Measurements from ENCODE around the gene SCNN1A.

The SCNN1A gene

DNA sequence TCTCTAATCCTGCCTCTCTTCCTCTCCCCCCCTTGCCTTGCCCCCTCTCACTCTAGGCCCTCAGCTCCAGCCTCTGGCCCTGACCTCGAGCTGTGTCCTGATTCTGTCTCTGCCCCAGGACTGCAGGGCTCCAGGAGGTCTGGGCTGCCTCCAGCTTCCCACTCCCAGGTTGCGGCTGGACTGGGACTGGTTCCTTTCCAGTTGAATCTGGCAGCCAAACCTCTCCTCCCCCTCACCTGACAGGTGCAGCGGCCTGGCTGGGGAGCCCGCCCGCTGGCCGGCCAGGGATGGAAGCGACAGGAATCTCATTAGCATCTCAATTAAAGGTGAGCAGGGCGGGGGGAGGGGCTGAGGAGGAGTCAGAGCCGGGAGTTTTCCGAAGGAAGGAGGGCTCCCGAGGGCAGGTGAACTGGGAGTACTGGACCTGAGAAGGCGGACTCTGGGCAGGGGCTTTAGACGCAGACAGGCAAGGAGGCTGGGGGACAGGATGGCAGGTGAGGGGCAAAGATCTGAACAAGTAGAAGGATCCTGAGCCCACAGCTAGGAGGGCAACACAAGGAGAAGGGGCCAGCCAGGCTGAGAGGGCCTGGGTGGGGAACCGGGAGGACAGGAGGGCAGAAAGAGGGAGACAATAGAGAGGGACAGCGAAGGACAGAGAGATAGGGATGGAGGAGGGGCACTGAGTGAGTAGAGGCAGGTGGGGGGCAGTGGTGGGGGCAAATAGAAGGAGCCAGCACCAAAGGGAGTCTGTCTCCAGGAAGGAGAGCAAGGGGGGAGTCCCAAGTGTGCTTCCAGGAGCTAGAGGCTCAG lies at the start of gene SCNN1A:
TSS of gene SCNN1A (minus strand) at position 295 of the 810 bp plus-strand sequence. CDS start 780 bp downstream, outside the sequence.
- DNase-seq (ENCODE audit: low read depth) = no peak

DNA sequence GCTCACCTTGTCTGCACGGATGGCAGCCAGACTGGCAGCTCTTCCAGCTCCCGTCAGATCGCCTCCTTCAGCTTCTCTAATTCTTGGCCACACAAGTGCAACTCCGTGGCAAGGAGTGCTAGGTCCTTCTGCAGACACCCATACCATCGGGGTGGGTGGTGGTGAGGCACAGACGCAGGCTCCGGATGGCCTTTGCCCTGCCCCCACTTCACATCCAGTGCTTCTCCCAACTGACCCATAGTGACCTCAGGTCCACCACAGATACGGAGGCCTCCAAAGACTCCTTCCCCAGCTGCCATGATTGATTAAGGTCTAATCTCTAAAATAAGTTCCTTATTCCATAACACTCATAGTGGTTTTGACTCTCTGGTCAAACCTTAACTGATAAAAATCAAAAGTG lies 49.5 kb upstream of the SCNN1A start:
- no peak for DNase-seq (ENCODE audit: low read depth)

DNA sequence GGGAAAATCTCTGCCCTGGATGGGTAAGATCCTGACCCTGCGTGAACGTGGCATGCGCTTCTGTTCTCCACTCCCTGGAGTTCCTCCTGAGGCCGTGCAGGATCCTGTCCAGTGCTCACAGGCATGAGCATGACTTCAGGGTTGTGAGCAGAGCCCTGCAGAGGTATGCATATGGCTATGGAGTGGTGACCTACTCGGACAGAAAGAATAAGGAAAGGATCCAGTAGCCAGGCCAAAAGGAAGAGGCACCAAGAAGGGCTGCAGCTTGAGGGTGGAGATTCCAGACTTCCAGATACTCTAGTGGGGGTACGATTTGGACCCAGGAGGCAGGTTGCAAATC lies 48.6 kb upstream of the SCNN1A start:
- no peak for DNase-seq (ENCODE audit: low read depth)

DNA sequence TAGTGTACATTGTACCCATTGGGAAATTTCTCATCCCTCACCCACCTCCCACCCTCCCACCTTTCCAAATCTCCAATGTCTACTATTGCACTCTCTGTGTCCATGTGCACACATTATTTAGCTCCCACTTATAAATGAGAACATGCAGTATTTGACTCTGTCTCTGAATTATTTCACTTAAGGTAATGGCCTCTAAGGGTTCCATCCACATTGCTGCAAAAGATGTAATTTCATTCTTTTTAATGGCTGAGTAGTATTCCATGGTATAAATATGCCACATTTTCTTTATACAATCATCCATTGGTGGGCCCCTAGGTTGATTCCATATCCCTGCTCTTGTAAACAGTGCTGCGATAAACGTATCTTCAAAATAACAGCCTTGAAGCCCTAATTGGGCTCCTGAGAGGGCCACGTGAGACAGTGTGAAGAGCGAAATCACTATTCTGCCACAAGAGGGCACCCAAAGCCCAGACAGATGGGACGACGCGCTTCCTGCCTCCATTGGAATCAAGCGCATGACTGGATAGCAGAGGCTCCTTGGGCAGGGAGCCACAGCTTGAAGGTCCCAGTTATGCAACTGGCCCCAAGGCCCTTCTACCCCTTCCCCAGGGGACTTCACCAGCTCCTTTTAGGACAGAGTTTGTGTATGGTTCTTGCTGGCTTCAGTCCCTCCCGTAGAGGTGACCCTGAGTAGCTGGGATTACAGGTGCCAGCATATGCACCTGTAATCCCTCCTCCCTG lies 48.1 kb upstream of the SCNN1A start:
- peak; percentile 44 for DNase-seq (ENCODE audit: low read depth)

DNA sequence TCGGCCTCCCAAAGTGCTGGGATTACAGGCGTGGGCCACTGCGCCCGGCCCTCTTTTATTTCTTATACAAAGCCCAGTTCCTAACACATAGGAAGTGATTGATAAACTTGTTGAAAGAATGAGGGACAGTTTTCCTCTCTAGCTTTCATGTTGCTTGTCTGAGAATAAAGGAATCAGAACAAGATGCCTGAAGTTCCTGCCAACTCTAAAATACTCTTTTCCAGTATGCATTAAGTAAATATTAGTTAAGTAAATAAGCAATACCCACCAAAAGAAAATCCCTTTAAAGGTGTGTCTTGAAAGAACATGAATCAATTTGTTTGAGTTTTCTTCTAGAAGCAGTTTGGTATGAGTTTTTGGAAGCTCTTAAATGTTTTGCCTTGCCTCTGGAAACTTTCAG lies 45.0 kb upstream of the SCNN1A start:
- DNase-seq (ENCODE audit: low read depth) = no peak

DNA sequence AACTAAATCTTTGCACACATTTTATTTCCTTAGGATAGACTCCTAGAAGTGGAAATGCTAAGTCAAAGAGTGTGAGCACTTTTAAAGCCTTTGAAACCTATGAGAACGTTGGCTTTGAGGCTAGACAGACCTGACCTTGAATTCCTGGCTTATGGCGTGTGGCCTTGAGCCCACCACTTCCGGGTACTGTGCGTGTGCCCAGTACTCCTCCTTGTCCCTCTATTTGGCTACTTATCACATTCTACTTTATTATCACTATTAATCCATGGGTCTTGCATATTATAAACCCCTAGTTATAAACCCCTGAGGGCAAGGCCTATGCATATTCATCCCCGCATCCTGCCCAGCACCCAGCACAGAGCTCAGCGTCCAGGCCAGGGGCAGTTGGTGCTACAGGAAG lies 43.4 kb upstream of the SCNN1A start:
- no peak for DNase-seq (ENCODE audit: low read depth)

DNA sequence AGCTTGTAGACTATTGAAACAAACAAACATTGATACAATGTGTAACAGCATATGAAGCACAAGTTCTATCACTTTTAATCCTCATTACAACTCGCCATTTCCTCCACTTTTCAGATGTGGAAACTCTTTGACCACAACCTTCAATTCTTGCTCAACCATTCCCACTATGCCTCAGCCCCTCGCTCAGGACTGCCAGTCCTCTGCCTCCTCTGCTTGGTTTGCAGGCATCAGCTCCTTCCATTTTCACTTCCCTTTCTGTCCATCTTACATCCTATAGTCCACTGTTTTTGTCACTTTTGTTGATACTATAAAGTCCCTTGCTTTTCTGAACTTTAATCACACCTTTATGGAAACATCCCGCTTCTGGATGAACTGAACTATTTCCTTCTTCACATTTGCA lies 41.2 kb upstream of the SCNN1A start:
- no peak for DNase-seq (ENCODE audit: low read depth)

DNA sequence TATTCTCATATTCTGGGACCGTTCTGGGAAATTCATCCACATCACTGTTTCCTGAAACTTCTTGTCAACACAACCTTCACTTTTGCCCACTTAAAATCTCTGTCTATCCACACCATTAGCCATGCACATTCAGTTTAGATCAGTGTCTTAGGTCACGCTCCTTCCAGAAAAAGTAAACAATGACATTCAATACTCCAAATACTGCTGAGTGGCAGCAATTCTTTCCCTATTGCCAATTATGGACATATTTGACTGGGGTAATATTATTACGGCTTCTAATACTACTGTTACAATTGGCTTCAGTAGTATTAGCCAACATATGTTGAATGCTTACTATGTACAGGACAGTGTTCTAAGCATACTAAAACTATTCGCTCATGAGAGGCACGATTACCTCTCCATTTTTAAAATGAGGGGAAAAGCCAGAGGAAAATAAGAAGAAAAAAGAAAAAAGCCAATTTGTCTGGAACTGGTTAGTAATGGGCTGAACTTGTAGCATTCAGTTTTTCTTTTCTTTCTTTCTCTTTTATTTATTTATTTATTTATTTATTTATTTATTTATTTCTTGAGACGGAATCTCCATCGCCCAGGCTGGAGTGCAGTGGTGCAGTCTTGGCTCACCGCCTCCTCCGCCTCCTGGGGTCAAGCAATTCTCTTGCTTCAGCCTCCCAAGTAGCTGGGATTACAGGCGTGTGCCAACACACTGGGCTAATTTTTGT lies 32.0 kb upstream of the SCNN1A start:
- no peak for DNase-seq (ENCODE audit: low read depth)

DNA sequence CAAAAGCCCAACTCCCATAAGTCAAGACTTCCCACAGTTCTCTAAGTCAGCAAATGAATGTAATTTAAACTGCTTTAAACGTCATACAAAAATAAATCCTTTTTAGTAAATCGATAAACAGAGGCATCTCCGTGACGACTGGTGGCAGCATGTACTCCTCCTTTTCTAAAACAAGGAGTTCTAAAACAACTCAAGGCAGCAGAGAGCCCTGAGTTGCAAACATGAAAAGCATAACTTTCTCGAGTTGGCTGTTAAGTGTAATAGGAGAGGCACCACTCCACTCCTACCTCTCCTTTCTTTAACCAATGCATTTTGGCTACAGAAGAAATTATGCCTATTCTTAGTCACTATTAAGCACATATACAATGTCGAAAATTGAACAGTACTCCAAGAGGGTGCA lies 30.6 kb upstream of the SCNN1A start:
- DNase-seq (ENCODE audit: low read depth) = no peak

DNA sequence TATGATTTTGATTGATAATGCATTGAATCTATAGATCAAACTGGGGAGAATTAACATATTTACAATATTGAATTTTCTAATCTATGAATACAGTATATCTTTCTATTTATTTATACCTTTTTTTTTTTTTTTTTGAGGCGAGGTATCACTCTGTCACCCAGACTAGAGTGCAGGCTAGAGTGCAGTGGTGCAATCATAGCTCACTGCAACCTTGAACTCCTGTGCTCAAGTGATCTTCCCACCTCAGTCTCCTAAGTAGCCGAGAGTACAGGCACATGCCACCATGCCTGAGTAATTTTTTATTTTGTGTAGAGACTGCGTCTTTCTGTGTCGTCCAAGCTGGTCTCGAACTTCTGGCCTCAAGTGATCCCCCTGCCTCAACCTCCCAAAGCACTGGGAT lies 29.0 kb upstream of the SCNN1A start:
- no peak for DNase-seq (ENCODE audit: low read depth)

DNA sequence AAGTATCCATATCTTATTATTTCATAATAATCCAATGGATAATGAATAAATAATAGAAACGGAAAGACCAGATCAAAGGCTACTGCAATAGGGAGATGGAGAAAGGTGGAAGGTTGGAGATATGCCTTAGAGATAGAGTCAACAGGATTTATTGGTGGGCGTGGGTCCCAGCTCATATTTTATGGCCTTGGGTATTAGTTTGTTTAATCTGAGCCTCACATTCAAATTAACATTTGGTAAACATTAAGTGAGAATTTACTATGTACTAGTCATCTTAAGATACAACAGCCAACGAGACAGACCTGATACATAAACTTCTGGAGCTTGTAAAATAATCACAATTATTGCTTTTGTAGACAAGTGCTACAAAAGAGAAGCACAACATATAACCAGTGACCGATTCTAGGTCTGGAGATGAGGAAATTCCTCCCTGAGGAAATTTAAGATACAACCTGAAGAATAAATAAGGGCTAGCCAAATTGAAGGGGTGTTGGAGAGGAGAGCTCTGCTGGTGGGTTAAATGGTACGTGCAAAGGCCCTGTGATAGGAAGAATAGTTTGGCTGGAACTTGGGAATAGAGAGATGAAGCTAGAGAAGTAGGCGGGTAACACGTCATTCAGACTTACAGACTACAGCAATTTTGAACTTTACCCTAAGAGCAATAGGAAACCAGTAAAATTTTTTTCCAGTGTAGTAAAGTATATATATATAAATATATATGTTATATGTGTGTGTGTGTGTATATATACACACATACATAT lies 24.7 kb upstream of the SCNN1A start:
- no peak for DNase-seq (ENCODE audit: low read depth)

DNA sequence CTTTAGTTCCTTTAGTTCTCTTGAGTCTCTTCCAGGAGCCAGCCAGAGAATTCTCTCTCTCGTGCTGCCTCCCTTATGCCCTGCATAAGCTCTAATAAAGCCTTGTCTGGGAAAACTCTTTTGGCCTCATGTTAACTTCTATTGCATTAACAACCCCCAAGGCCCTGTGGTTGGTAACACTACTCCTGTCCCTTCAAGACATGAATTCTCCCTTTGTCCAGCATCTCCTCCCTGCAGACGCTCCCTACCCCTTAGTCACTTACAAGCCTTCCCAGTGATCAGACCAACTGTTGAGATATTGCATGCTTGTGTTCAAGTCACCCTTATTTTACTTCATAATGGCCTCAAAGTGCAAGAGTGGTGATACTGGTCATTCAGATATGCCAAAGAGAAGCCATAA lies 20.7 kb upstream of the SCNN1A start:
- no peak for DNase-seq (ENCODE audit: low read depth)

DNA sequence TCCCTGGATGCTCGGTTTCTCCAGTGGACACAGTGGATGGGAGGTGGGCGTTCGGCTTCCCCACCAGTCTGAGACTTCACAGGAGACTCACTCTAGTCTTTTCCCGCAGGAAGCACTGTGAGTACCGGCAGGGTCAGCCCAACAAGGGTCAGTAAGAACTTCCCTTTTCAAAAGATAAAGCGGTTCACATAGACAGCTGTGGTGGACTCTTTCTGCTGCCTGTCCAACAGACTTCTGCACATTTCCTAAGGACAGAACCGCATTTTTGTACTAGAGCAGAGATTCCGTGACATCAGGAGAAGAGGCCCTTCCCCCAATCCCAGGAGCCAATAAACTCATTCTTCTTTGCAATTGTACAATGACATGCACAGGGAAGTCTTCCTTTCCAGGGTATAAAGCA lies 19.0 kb upstream of the SCNN1A start:
- no peak for DNase-seq (ENCODE audit: low read depth)

DNA sequence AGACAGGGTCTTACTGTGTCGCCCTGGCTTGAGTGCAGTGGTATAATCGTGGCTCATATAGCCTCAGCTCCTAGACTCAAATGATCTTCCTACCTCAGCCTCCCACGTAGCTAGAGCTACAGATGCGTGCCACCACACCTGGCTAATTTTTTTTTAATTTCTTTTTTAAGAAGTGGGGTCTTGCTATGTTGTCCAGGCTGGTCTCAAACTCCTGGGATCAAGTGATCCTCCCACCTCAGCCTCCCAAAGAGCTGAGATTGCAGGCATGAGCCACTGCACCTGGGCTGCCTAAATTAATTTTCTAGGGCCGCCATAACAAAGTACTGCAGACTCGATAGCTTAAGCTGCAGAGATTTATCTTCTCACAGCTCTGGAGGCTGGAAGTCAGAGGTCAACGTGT lies 17.7 kb upstream of the SCNN1A start:
- DNase-seq (ENCODE audit: low read depth) = no peak

DNA sequence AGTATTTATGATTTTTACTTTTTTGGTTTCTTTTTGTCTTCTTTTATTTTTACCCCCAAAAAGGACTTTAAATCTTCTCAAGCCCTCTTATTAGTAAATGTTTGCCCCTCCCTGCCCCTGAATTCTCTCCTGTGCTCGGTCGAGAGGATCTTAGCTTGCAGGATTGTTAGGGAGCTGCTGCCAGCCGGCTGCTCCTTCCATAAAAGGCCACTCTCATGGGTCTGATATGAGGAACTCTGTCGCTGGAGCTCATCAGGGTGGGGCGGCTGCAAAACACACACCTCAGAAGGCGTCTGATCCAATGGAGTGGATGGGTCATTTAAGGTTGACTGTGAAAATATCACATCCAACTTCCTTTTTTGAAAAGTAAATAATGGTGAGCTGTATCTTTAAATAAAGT lies 17.1 kb upstream of the SCNN1A start:
- DNase-seq (ENCODE audit: low read depth) = no peak

DNA sequence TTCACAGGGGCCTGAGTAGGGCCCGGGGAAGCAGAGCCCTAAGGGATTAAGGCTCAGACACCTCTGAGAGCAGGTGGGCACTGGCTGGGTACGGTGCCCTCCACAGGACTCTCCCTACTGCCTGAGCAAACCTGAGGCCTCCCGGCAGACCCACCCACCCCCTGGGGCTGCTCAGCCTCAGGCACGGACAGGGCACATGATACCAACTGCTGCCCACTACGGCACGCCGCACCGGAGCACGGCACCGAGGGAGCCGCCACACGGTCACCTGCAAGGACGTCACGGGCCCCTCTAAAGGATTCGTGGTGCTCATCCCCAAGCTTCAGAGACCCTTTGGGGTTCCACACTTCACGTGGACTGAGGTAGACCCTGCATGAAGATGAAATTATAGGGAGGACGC lies 15.7 kb upstream of the SCNN1A start:
- DNase-seq (ENCODE audit: low read depth) = no peak

DNA sequence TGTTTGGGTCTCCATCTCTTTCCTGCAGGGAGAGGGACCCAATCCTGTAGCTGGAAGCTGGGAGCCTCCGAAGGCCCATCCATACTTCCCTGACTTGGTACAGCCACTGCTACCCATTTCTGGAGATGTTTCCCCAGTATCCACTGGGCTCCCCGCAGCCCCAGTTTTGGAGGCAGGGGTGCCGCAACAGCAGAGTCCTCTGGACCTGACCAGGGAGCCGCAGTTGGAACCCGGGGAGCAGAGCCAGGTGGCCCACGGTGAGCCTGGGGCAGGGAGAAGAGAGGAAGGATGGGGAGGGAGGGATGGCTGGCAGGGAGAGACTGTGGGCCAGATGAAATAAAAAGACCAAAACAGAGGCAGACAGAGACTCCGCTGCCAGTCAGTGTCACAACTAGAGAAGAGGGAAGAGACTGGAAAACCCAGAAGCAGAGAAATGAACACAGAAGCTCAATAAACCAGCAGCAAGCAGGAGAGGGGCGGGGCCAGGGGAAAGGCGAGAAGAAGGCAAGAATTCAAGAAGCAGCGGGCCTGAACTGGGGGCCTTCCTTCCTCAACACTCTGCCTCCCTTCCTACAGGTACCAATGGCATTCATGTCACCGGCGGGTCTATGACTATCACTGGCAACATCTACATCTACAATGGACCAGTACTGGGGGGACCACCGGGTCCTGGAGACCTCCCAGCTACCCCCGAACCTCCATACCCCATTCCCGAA lies 14.9 kb upstream of the SCNN1A start:
- no peak for DNase-seq (ENCODE audit: low read depth)

DNA sequence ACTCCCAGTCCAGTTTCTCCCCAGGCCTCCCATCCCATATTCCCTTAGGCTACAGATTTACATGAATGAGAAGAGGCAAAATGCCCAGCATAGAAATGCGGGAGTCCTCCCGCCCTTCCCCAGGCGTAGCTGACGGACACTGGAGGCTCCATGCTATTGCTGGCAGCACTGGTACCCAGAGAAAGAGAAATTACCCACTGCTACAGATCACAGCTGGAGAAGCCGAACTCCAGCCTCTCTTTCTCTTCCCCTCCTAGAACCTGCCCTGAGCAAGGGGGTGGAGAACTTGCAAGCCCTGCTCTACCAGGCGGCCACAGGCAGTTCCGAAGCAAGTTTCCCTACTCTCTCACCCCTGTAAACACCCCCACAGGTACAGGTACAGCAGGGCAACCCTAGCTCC lies 12.2 kb upstream of the SCNN1A start:
- DNase-seq (ENCODE audit: low read depth) = no peak

DNA sequence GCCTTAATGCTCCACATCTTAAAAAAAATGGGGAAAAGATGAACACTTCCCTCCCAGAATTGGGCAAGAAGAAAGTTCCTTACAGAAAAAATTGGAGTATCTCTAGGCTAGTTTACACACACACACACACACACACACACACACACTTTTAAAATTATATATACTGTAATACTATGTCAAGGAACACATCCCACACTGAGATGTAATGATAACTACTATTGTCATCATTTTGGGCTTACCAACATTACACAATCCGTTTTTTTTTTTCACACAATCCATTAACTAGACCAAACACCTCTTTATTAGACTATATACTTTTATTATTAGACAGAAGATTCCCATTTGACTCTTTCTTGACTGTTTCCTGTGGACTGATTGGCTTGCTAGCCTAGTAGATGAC lies 11.1 kb upstream of the SCNN1A start:
- no peak for DNase-seq (ENCODE audit: low read depth)

DNA sequence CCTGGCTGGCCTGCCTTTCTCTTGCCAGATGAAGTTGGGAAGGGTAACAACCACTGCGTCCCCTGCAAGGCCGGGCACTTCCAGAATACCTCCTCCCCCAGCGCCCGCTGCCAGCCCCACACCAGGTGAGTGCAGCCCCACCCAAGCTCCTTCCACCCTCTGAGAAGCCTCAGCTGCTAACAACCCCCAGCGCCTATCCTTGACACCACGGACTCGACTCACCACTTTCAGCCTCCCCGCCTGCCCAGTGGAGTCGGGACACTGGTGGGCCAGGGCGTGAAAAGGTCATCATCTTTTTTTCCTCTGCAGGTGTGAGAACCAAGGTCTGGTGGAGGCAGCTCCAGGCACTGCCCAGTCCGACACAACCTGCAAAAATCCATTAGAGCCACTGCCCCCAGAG lies 10.7 kb upstream of the SCNN1A start:
- no peak for DNase-seq (ENCODE audit: low read depth)

DNA sequence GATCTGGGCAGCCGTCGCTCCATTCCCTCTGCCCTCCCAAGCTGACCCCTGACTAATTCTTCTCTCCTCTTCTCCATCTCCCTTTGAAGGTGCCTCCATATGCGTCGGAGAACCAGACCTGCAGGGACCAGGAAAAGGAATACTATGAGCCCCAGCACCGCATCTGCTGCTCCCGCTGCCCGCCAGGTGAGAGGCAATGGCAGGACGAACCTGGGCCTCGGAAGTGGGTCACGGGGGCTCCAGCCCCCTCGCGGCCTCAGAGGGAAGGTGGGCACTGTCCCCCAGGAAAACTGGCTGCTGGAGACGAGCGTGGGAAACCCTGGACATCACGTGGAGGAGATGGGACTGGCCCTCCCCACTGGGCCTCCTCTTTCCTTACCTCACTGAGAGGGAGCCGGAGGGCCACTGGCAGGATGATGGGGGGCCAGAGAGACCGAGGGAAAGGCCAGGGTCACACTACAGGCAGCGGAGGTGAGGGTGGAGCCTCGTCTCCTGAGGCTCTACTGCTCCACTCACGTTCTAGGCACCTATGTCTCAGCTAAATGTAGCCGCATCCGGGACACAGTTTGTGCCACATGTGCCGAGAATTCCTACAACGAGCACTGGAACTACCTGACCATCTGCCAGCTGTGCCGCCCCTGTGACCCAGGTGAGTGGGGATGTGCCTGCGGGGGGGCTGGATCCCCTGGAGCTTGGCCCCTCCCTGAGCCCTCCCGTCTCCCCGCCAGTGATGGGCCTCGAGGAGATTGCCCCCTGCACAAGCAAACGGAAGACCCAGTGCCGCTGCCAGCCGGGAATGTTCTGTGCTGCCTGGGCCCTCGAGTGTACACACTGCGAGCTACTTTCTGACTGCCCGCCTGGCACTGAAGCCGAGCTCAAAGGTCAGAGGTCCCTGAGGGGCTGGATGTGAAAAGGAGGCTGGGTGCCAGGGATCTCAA lies 9.4 kb upstream of the SCNN1A start:
- no peak for DNase-seq (ENCODE audit: low read depth)
